ENCODE results near the gene DNM3. TPM values are rescaled to one million over a fixed set of nuclear protein-coding genes. Genes with fewer than 3 reads are reported as not detected.

DNM3 gene
- total and polyA plus RNA-seq, 4 donors: 2.1 to 16.3 (median 5.6) TPM

DNA sequence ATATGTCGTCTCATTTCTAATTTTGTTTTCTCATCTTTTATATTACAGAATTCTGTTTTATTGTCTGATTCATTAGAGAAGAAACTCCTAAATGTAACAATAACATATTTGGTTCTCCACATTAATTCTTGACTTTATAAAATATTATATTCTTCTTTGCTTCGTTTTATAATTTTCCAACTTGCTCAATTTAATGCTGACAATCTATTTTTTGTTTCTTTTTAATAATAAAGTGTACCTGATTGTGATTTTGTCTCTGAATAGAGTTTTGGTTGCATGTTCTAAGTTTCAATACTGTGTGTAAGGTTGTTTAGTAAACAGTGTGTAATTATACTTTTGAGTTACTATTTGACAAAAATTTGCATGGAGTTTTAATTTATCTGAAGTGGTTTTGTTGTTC is 448.1 kb downstream of the DNM3 start:
- Histone ChIP-seq H3K4me3 (no peak overlapping the region), H3K36me3 (ENCODE audit: control insufficient read depth in 4 of 4, insufficient read depth in 4 of 4, low read length in 4 of 4) (no peaks in the 10 kb centered on the region), H3K4me1 (ENCODE audit: control insufficient read depth in 5 of 5, insufficient read depth in 5 of 5, low read length in 5 of 5) (peaks cover 0 to 25% (median 3%) of the 10 kb centered on the region in 5 donors), H3K9me3 (ENCODE audit: control insufficient read depth in 4 of 4, insufficient read depth in 3 of 4, low read length in 3 of 4) (no peaks in the 10 kb centered on the region), H3K27me3 (ENCODE audit: control insufficient read depth in 3 of 3, insufficient read depth in 3 of 3, low read length in 2 of 3) (no peaks in the 10 kb centered on the region), H3K9ac (ENCODE audit: insufficient read depth in 1 of 2, low read length in 2 of 2) (no peak overlapping the region), H3K27ac (ENCODE audit: low read depth in 1 of 2, low read length in 1 of 2) (no peak overlapping the region)
- ATAC-seq (ENCODE audit: insufficient read depth, low FRiP score): no peak
- DNase-seq: no peak
- WGBS, 2 donors: 96% methylated on average over 2 of the region's 2 CpGs
- TF ChIP-seq, protein P1, sequence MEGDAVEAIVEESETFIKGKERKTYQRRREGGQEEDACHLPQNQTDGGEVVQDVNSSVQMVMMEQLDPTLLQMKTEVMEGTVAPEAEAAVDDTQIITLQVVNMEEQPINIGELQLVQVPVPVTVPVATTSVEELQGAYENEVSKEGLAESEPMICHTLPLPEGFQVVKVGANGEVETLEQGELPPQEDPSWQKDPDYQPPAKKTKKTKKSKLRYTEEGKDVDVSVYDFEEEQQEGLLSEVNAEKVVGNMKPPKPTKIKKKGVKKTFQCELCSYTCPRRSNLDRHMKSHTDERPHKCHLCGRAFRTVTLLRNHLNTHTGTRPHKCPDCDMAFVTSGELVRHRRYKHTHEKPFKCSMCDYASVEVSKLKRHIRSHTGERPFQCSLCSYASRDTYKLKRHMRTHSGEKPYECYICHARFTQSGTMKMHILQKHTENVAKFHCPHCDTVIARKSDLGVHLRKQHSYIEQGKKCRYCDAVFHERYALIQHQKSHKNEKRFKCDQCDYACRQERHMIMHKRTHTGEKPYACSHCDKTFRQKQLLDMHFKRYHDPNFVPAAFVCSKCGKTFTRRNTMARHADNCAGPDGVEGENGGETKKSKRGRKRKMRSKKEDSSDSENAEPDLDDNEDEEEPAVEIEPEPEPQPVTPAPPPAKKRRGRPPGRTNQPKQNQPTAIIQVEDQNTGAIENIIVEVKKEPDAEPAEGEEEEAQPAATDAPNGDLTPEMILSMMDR (IDR thresholded peaks at IDR 0.05; ENCODE audit: control extremely low read depth, extremely low read depth): no peak

DNA sequence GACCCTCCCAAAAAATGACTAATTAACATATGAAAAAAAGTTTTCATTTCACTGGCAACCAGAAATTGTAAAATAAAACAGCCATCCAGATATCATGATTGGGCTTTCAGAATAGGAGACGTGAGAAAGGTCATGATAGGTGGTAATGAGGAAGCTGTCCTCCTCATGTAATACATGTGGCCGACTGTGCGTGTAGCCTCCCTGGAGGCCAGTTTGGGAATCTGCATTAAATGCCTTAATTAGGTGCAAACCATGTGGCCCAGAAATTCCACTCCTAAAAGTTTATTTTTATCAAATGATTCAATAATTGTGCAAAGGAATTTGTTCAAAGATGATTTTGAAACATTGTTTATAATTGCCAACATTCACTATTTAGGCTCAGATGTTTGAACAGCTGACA is 451.5 kb downstream of the DNM3 start:
- TF ChIP-seq, protein P1 (IDR thresholded peaks at IDR 0.05; ENCODE audit: control extremely low read depth, extremely low read depth): no peak
- ATAC-seq (ENCODE audit: insufficient read depth, low FRiP score): no peak
- no peaks in the 10 kb centered on the region for H3K9me3 ChIP-seq (ENCODE audit: control insufficient read depth in 4 of 4, insufficient read depth in 3 of 4, low read length in 3 of 4)
- peak in 1 of 3 donors; percentile 37 for DNase-seq
- H3K9ac ChIP-seq (ENCODE audit: insufficient read depth in 1 of 2, low read length in 2 of 2): no peak overlapping the region
- H3K27ac ChIP-seq (ENCODE audit: low read depth in 1 of 2, low read length in 1 of 2): no peak overlapping the region
- H3K36me3 ChIP-seq (ENCODE audit: control insufficient read depth in 4 of 4, insufficient read depth in 4 of 4, low read length in 4 of 4): no peaks in the 10 kb centered on the region
- no peak overlapping the region for H3K4me3 ChIP-seq
- peaks cover 0 to 12% (median 3%) of the 10 kb centered on the region in 5 donors for H3K4me1 ChIP-seq (ENCODE audit: control insufficient read depth in 5 of 5, insufficient read depth in 5 of 5, low read length in 5 of 5)
- 80 to 81% methylated on average over 3 of the region's 3 CpGs for WGBS, 2 donors
- no peaks in the 10 kb centered on the region for H3K27me3 ChIP-seq (ENCODE audit: control insufficient read depth in 3 of 3, insufficient read depth in 3 of 3, low read length in 2 of 3)

DNA sequence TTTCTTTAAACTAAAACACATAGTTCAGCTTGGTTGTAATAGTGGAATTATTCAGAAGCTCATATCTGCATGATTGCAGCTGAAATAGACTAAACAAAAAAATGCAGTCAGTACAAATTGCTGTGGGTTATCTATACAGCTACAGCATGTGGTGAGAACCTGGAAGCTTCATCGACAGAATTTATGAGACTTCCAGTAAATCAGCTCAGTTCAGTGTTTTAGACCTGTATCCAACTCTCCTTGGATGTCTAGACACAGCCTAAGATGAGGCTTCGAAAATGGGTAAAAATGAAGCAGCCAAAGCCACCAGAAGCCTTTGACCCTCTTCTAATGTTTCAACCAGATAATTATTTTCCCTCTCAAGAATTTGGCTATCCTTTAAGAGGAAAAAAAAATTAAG is 452.1 kb downstream of the DNM3 start:
- Histone ChIP-seq H3K27me3 (ENCODE audit: control insufficient read depth in 3 of 3, insufficient read depth in 3 of 3, low read length in 2 of 3) (no peaks in the 10 kb centered on the region), H3K4me1 (ENCODE audit: control insufficient read depth in 5 of 5, insufficient read depth in 5 of 5, low read length in 5 of 5) (peaks cover 0 to 12% (median 0%) of the 10 kb centered on the region in 5 donors), H3K27ac (ENCODE audit: low read depth in 1 of 2, low read length in 1 of 2) (no peak overlapping the region), H3K36me3 (ENCODE audit: control insufficient read depth in 4 of 4, insufficient read depth in 4 of 4, low read length in 4 of 4) (no peaks in the 10 kb centered on the region), H3K4me3 (no peak overlapping the region), H3K9ac (ENCODE audit: insufficient read depth in 1 of 2, low read length in 2 of 2) (peak overlapping the region in 1 of 2 donors; percentile 7), H3K9me3 (ENCODE audit: control insufficient read depth in 4 of 4, insufficient read depth in 3 of 4, low read length in 3 of 4) (no peaks in the 10 kb centered on the region)
- peak in 1 of 3 donors; percentile 33 for DNase-seq
- no peak for ATAC-seq (ENCODE audit: insufficient read depth, low FRiP score)
- 70 to 81% methylated on average over 2 of the region's 2 CpGs for WGBS, 2 donors
- TF ChIP-seq, protein P1 (IDR thresholded peaks at IDR 0.05; ENCODE audit: control extremely low read depth, extremely low read depth): no peak

DNA sequence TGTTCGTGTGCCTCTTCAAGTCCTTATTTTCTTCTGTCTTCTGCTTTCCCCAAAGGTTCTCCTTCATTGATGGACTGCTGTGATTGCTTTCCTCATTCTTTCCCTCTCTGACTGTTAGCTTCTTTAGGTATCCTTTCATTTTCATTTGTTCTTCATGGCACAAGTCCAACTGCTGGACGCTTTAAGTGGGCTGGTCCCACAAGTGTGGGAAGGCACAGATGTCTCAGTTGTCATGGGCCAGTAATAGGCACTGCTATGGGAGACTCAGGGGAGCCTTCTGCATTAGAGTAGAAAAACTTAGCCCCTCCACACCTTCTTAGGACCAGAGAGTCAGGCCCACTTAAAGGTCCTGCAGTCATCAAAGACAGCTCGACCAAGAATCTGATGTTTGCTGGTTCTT is 456.8 kb downstream of the DNM3 start:
- ATAC-seq (ENCODE audit: insufficient read depth, low FRiP score): no peak
- no peak overlapping the region for H3K9ac ChIP-seq (ENCODE audit: insufficient read depth in 1 of 2, low read length in 2 of 2)
- DNase-seq: no peak
- peaks cover 0 to 7% (median 0%) of the 10 kb centered on the region in 5 donors for H3K4me1 ChIP-seq (ENCODE audit: control insufficient read depth in 5 of 5, insufficient read depth in 5 of 5, low read length in 5 of 5)
- H3K27me3 ChIP-seq (ENCODE audit: control insufficient read depth in 3 of 3, insufficient read depth in 3 of 3, low read length in 2 of 3): no peaks in the 10 kb centered on the region
- WGBS, 2 donors: 86% methylated on average over 3 of the region's 3 CpGs
- H3K36me3 ChIP-seq (ENCODE audit: control insufficient read depth in 4 of 4, insufficient read depth in 4 of 4, low read length in 4 of 4): no peaks in the 10 kb centered on the region
- H3K9me3 ChIP-seq (ENCODE audit: control insufficient read depth in 4 of 4, insufficient read depth in 3 of 4, low read length in 3 of 4): peaks cover 0 to 8% (median 0%) of the 10 kb centered on the region in 4 donors
- no peak overlapping the region for H3K27ac ChIP-seq (ENCODE audit: low read depth in 1 of 2, low read length in 1 of 2)
- TF ChIP-seq, protein P1 (IDR thresholded peaks at IDR 0.05; ENCODE audit: control extremely low read depth, extremely low read depth): no peak
- H3K4me3 ChIP-seq: no peak overlapping the region

All from lung (tissue), 12 donors.